ENCODE data around the gene FMNL1. TPM values are rescaled to one million over a fixed set of nuclear protein-coding genes. Genes with fewer than 3 reads are reported as not detected.
"Not testable (repeated sequence)": the region's sequence is repeated elsewhere in the genome, so short reads cannot be mapped to it uniquely, and the experiment has no call there.

FMNL1 gene
- total and polyA plus RNA-seq, 9 donors: 1.2 to 7.6 (median 5.4) TPM

GRCh38 chr17:45244725-45245656 is 23.3 kb downstream of the FMNL1 start:
- Histone ChIP-seq H3K4me3 (ENCODE audit: low read length) (no peak overlapping the region), H3K4me1 (ENCODE audit: control insufficient read depth, insufficient read depth, low read length) (peaks cover 27% of the 10 kb centered on the region), H3K36me3 (ENCODE audit: control insufficient read depth, insufficient read depth, low read length) (peaks cover 2% of the 10 kb centered on the region), H3K9me3 (replicated peaks; ENCODE audit: control insufficient read depth, low read depth, low read length) (no peaks in the 10 kb centered on the region), H3K27me3 (ENCODE audit: control insufficient read depth, insufficient read depth, low read length) (peaks cover 69% of the 10 kb centered on the region), H3K27ac (ENCODE audit: low read length) (no peak overlapping the region)
- no peak for DNase-seq
- WGBS (ENCODE audit: insufficient coverage): 81% methylated on average over 20 of the region's 21 CpGs

- Histone ChIP-seq H3K4me1 (ENCODE audit: control insufficient read depth, insufficient read depth, low read length) (peaks cover 23% of the 10 kb centered on the region), H3K9me3 (replicated peaks; ENCODE audit: control insufficient read depth, low read depth, low read length) (no peaks in the 10 kb centered on the region), H3K27ac (ENCODE audit: low read length) (no peak overlapping the region), H3K36me3 (ENCODE audit: control insufficient read depth, insufficient read depth, low read length) (peaks cover 2% of the 10 kb centered on the region), H3K27me3 (ENCODE audit: control insufficient read depth, insufficient read depth, low read length) (peaks cover 59% of the 10 kb centered on the region), H3K4me3 (ENCODE audit: low read length) (no peak overlapping the region)
- WGBS (ENCODE audit: insufficient coverage): 63% methylated on average over 7 of the region's 8 CpGs
- no peak for DNase-seq
These were observed 24.7 kb downstream of the FMNL1 start for GRCh38 chr17:45246338-45246737.

- peak overlapping the region; percentile 51 for H3K4me3 ChIP-seq (ENCODE audit: low read length)
- H3K36me3 ChIP-seq (ENCODE audit: control insufficient read depth, insufficient read depth, low read length): peaks cover 2% of the 10 kb centered on the region
- H3K4me1 ChIP-seq (ENCODE audit: control insufficient read depth, insufficient read depth, low read length): peaks cover 20% of the 10 kb centered on the region
- peaks cover 55% of the 10 kb centered on the region for H3K27me3 ChIP-seq (ENCODE audit: control insufficient read depth, insufficient read depth, low read length)
- WGBS (ENCODE audit: insufficient coverage): 3% methylated on average over 24 of the region's 33 CpGs
- H3K27ac ChIP-seq (ENCODE audit: low read length): no peak overlapping the region
- DNase-seq: no peak
- H3K9me3 ChIP-seq (replicated peaks; ENCODE audit: control insufficient read depth, low read depth, low read length): no peaks in the 10 kb centered on the region
These were observed 25.3 kb downstream of the FMNL1 start for GRCh38 chr17:45246861-45247428.

GRCh38 chr17:45247429-45248131 is 25.9 kb downstream of the FMNL1 start:
- H3K27ac ChIP-seq (ENCODE audit: low read length): no peak overlapping the region
- H3K4me1 ChIP-seq (ENCODE audit: control insufficient read depth, insufficient read depth, low read length): peaks cover 20% of the 10 kb centered on the region
- DNase-seq: peak; percentile 61
- under 1% methylated on average over 55 of the region's 61 CpGs for WGBS (ENCODE audit: insufficient coverage)
- H3K27me3 ChIP-seq (ENCODE audit: control insufficient read depth, insufficient read depth, low read length): peaks cover 48% of the 10 kb centered on the region
- peak overlapping the region; percentile 51 for H3K4me3 ChIP-seq (ENCODE audit: low read length)
- no peaks in the 10 kb centered on the region for H3K9me3 ChIP-seq (replicated peaks; ENCODE audit: control insufficient read depth, low read depth, low read length)
- peaks cover 2% of the 10 kb centered on the region for H3K36me3 ChIP-seq (ENCODE audit: control insufficient read depth, insufficient read depth, low read length)

GRCh38 chr17:45248132-45248957 is 26.7 kb downstream of the FMNL1 start:
- peaks cover 44% of the 10 kb centered on the region for H3K27me3 ChIP-seq (ENCODE audit: control insufficient read depth, insufficient read depth, low read length)
- WGBS (ENCODE audit: insufficient coverage): 5% methylated on average over 24 of the region's 39 CpGs
- H3K9me3 ChIP-seq (replicated peaks; ENCODE audit: control insufficient read depth, low read depth, low read length): no peaks in the 10 kb centered on the region
- DNase-seq: no peak
- no peak overlapping the region for H3K27ac ChIP-seq (ENCODE audit: low read length)
- peak overlapping the region; percentile 51 for H3K4me3 ChIP-seq (ENCODE audit: low read length)
- peaks cover 2% of the 10 kb centered on the region for H3K36me3 ChIP-seq (ENCODE audit: control insufficient read depth, insufficient read depth, low read length)
- peaks cover 20% of the 10 kb centered on the region for H3K4me1 ChIP-seq (ENCODE audit: control insufficient read depth, insufficient read depth, low read length)

- no peak overlapping the region for H3K27ac ChIP-seq (ENCODE audit: low read length)
- no peak overlapping the region for H3K4me3 ChIP-seq (ENCODE audit: low read length)
- H3K9me3 ChIP-seq (replicated peaks; ENCODE audit: control insufficient read depth, low read depth, low read length): no peaks in the 10 kb centered on the region
- DNase-seq: no peak
- H3K27me3 ChIP-seq (ENCODE audit: control insufficient read depth, insufficient read depth, low read length): peaks cover 29% of the 10 kb centered on the region
- WGBS (ENCODE audit: insufficient coverage): no CpG with 5 or more reads among the region's 7 CpGs
- H3K4me1 ChIP-seq (ENCODE audit: control insufficient read depth, insufficient read depth, low read length): peaks cover 14% of the 10 kb centered on the region
- no peaks in the 10 kb centered on the region for H3K36me3 ChIP-seq (ENCODE audit: control insufficient read depth, insufficient read depth, low read length)
These were observed 30.2 kb downstream of the FMNL1 start for GRCh38 chr17:45251931-45252330.

- H3K36me3 ChIP-seq (ENCODE audit: control insufficient read depth, insufficient read depth, low read length); H3K4me3 ChIP-seq (ENCODE audit: low read length); H3K27ac ChIP-seq (ENCODE audit: low read length); DNase-seq; H3K4me1 ChIP-seq (ENCODE audit: control insufficient read depth, insufficient read depth, low read length); H3K9me3 ChIP-seq (replicated peaks; ENCODE audit: control insufficient read depth, low read depth, low read length): not testable (repeated sequence)
- WGBS (ENCODE audit: insufficient coverage): 87% methylated on average over 3 of the region's 7 CpGs
- H3K27me3 ChIP-seq (ENCODE audit: control insufficient read depth, insufficient read depth, low read length): peaks cover 24% of the 10 kb centered on the region
These were observed 31.6 kb downstream of the FMNL1 start for GRCh38 chr17:45253237-45253636.

- no peak overlapping the region for H3K27ac ChIP-seq (ENCODE audit: low read length)
- whole genome bisulfite sequencing (ENCODE audit: insufficient coverage): 80% methylated on average over 4 of the region's 4 CpGs
- no peaks in the 10 kb centered on the region for H3K4me1 ChIP-seq (ENCODE audit: control insufficient read depth, insufficient read depth, low read length)
- no peak for DNase-seq
- H3K27me3 ChIP-seq (ENCODE audit: control insufficient read depth, insufficient read depth, low read length): peaks cover 18% of the 10 kb centered on the region
- H3K36me3 ChIP-seq (ENCODE audit: control insufficient read depth, insufficient read depth, low read length): no peaks in the 10 kb centered on the region
- no peak overlapping the region for H3K4me3 ChIP-seq (ENCODE audit: low read length)
- no peaks in the 10 kb centered on the region for H3K9me3 ChIP-seq (replicated peaks; ENCODE audit: control insufficient read depth, low read depth, low read length)
These were observed 32.2 kb downstream of the FMNL1 start for GRCh38 chr17:45253879-45254278.

GRCh38 chr17:45255358-45255757 is 33.7 kb downstream of the FMNL1 start:
- DNase-seq: no peak
- Histone ChIP-seq H3K4me3 (ENCODE audit: low read length) (no peak overlapping the region), H3K4me1 (ENCODE audit: control insufficient read depth, insufficient read depth, low read length) (no peaks in the 10 kb centered on the region), H3K9me3 (replicated peaks; ENCODE audit: control insufficient read depth, low read depth, low read length) (no peaks in the 10 kb centered on the region), H3K36me3 (ENCODE audit: control insufficient read depth, insufficient read depth, low read length) (no peaks in the 10 kb centered on the region), H3K27me3 (ENCODE audit: control insufficient read depth, insufficient read depth, low read length) (peaks cover 17% of the 10 kb centered on the region), H3K27ac (ENCODE audit: low read length) (no peak overlapping the region)
- 94% methylated on average over 8 of the region's 8 CpGs for WGBS (ENCODE audit: insufficient coverage)
